ENCODE results near the gene SLC27A3.

Gene SLC27A3

DNA sequence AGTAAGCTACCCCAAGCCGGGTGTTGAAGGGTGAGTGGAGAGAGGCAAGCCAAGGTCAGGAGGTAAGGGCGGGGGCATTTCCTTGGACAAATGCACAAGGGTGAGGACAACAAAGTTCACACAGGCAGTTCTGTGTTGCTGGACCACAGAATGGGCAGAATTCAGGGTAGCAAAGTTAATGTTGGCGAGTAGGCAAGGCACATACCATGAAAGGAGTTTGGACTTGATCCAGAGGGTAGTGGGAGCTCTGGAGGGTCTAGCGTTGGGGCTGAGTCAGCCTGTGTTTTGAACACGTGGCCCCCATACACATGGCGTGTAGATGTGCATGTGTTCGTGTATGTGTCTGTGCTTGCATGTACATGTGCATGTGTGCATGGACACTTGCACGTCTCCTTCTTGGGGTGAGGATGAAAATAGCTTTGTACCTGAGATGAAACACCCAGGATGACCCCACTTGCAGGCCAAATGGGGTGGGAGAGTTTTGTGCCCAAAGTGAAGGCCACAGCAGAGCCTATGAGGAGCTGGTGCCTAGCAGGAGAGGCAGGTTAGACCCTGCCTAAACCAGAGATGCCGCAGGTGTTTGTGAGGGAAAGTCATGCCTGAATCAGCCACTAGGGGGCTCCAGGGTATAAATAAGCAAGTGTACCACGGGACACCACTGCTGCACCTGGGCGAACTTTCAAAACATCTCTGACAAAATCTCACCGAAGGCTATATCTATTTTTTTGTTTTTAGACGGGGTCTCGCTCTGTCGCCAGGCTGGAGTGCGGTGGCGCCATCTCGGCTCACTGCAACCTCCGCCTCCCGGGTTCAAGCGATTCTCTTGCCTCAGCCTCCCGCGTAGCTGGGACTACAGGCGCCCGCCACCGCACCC is 21.8 kb downstream of the SLC27A3 start:
- TF ChIP-seq, protein P1, sequence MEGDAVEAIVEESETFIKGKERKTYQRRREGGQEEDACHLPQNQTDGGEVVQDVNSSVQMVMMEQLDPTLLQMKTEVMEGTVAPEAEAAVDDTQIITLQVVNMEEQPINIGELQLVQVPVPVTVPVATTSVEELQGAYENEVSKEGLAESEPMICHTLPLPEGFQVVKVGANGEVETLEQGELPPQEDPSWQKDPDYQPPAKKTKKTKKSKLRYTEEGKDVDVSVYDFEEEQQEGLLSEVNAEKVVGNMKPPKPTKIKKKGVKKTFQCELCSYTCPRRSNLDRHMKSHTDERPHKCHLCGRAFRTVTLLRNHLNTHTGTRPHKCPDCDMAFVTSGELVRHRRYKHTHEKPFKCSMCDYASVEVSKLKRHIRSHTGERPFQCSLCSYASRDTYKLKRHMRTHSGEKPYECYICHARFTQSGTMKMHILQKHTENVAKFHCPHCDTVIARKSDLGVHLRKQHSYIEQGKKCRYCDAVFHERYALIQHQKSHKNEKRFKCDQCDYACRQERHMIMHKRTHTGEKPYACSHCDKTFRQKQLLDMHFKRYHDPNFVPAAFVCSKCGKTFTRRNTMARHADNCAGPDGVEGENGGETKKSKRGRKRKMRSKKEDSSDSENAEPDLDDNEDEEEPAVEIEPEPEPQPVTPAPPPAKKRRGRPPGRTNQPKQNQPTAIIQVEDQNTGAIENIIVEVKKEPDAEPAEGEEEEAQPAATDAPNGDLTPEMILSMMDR (IDR thresholded peaks at IDR 0.05) = peak; percentile 91

DNA sequence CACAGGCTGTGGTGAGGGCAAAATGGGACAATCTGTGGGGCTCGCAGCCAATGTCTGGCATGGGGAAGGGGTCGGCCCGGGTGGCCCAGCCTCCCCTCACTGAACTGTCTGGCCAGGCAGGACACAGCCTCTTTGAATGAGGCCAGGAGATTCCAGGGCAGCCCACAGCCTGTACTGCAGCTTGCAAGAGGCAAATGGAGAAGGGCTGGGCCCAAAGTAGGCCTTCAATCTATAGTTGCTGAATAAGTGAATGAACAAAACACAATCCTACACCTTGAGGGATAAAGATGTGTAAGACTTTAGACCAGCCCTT is 23.2 kb downstream of the SLC27A3 start:
- no peak for DNase-seq (ENCODE audit: low spot score)
- TF ChIP-seq, protein P1 (IDR thresholded peaks at IDR 0.05) = no peak
- H3K27ac ChIP-seq = no peak overlapping the region
- no peak overlapping the region for H3K4me3 ChIP-seq

More for the DNA sequence above, 21.8 kb downstream of the SLC27A3 start:
- no peak overlapping the region for H3K27ac ChIP-seq
- peak; percentile 77 for DNase-seq (ENCODE audit: low spot score)
- H3K4me3 ChIP-seq = no peak overlapping the region

DNA sequence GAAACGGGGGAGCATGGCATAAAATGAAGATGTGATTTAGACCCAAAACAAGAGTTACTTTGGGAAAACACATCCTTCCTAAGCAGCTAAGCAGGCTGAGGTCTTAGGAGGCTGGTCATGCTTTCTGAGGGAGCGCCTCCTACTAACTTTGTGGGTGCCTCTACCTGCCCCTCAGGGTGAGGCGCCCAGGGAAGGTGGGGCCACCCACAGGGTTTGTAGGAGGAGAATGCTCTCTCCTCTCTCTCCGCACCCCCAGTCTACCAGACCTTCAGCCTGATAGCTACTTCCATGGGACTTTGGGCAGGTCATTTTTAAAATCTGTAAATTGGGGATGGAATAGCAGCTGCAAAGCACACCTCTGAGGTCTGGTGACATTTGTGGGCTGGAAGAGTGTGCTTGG is 23.8 kb downstream of the SLC27A3 start:
- Histone ChIP-seq H3K27ac (no peak overlapping the region), H3K4me3 (no peak overlapping the region)
- DNase-seq (ENCODE audit: low spot score) = peak; percentile 49
- TF ChIP-seq, protein P1 (IDR thresholded peaks at IDR 0.05) = no peak

DNA sequence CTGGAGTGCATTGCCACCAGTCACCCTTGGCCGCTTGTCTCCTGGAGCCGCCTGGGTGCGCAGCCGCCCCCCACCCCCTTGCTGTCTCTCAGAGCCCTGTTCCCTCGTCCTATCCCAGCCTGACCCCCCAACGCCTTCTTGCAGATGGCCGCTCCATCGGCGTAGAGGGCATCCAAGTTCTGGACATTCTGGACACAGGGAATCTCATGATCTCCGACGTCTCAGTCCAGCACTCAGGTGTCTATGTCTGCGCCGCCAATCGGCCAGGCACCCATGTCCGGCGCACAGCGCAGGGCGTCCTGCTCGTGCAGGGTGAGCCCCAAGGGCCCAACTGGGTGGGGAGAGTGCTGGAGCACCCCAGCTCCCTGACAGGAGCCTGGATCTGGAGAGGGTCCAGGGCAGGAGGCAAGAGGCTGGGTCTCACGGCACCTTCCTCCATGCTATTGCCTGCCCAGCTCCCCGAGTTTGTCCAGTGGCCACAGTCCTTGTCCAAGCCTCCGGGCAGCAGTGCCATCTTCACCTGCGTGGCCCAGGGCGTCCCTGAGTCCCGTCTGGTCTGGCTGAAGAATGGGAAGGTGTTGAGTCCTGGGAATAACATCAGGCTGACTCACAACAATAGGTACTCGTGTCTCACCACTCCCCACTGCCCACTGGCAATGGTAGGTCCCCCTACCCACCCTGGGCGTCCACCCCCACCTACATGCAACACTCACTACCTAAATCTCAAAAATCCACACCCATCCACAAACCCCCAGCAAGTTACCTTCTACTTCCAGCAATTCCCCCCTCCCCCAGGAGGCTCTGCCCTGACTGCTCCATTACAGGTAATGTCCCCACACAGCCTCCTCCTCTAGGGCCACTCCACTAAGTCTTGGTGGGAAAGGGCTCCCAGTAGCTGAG is 24.6 kb downstream of the SLC27A3 start:
- no peak overlapping the region for H3K4me3 ChIP-seq
- no peak overlapping the region for H3K27ac ChIP-seq
- DNase-seq (ENCODE audit: low spot score) = peak; percentile 71
- TF ChIP-seq, protein P1 (IDR thresholded peaks at IDR 0.05) = no peak

DNA sequence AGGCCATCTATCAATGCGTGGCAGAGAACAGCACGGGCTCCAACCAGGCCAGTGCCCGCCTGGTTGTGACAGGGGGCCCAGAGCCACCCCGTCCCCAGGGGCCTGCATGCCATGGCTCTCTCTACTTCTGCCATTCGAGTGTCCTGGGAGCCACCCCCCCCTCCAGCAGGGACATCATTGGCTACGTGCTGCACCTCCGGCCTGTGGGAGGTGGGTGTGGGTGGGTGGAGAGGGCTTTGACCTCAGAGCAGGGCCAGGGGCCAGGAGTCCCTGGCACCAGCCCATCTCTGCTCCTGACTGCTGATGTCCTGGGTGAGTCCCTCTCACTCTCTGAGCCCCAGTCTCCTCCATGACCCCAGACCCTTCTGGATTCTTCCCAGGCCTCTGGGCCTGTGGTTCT is 25.3 kb downstream of the SLC27A3 start:
- TF ChIP-seq, protein P1 (IDR thresholded peaks at IDR 0.05) = no peak
- peak; percentile 59 for DNase-seq (ENCODE audit: low spot score)
- Histone ChIP-seq H3K27ac (no peak overlapping the region), H3K4me3 (no peak overlapping the region)

DNA sequence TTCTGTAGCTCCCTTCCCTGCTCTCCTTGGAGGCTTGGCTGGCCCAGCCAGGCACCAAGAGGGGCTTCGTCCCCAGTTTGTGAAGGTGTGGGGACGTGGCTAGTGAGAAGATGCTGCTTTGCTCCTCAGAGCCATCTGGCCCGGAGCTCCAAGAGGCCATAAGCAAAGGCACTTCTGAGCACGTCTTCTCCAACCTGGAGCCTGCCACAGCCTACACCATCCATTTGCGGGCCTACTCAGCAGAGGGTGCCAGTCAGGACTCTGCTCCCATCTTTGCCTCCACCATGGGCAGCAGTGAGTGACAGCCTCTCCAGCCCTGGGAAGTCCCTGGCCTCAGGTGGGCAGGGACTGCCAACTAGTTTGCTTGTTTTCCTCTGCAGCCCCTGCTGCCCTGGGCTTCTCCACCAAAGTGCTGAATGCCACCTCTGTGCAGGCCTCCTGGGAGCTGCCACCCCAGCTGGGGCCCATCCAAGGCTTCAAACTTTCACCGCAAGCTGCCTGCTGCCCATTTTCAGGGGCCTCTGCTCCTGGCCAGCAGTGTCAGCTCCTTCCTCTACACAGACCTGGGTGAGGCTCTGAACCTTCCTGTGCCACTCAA is 25.9 kb downstream of the SLC27A3 start:
- H3K27ac ChIP-seq = no peak overlapping the region
- peak; percentile 49 for DNase-seq (ENCODE audit: low spot score)
- H3K4me3 ChIP-seq = no peak overlapping the region
- TF ChIP-seq, protein P1 (IDR thresholded peaks at IDR 0.05) = no peak
